ENCODE results near the gene MEX3A. TPM values are rescaled to one million over a fixed set of nuclear protein-coding genes. Genes with fewer than 3 reads are reported as not detected.

Gene MEX3A
- total and polyA plus RNA-seq, 4 donors = 0.52 to 1.3 (median 0.91) TPM

GRCh38 chr1:156048663-156049258 is 33.5 kb downstream of the MEX3A start:
- peaks cover 1 to 20% (median 10%) of the 10 kb centered on the region in 4 donors for H3K36me3 ChIP-seq (ENCODE audit: control insufficient read depth in 4 of 4, insufficient read depth in 3 of 4, low read depth in 1 of 4, low read length in 3 of 4)
- no peak overlapping the region for H3K27ac ChIP-seq (ENCODE audit: low read depth in 1 of 2, low read length in 2 of 2)
- H3K27me3 ChIP-seq (ENCODE audit: control insufficient read depth in 4 of 4, insufficient read depth in 4 of 4, low read length in 3 of 4) = no peaks in the 10 kb centered on the region
- 87% methylated on average over 3 of the region's 3 CpGs for whole genome bisulfite sequencing
- no peak for TF ChIP-seq EGR1 (IDR thresholded peaks at IDR 0.05; ENCODE audit: low read depth in 2 of 2)
- TF ChIP-seq, protein P1, sequence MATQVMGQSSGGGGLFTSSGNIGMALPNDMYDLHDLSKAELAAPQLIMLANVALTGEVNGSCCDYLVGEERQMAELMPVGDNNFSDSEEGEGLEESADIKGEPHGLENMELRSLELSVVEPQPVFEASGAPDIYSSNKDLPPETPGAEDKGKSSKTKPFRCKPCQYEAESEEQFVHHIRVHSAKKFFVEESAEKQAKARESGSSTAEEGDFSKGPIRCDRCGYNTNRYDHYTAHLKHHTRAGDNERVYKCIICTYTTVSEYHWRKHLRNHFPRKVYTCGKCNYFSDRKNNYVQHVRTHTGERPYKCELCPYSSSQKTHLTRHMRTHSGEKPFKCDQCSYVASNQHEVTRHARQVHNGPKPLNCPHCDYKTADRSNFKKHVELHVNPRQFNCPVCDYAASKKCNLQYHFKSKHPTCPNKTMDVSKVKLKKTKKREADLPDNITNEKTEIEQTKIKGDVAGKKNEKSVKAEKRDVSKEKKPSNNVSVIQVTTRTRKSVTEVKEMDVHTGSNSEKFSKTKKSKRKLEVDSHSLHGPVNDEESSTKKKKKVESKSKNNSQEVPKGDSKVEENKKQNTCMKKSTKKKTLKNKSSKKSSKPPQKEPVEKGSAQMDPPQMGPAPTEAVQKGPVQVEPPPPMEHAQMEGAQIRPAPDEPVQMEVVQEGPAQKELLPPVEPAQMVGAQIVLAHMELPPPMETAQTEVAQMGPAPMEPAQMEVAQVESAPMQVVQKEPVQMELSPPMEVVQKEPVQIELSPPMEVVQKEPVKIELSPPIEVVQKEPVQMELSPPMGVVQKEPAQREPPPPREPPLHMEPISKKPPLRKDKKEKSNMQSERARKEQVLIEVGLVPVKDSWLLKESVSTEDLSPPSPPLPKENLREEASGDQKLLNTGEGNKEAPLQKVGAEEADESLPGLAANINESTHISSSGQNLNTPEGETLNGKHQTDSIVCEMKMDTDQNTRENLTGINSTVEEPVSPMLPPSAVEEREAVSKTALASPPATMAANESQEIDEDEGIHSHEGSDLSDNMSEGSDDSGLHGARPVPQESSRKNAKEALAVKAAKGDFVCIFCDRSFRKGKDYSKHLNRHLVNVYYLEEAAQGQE (IDR thresholded peaks at IDR 0.05) = no peak
- TF ChIP-seq YY1 (IDR thresholded peaks at IDR 0.05) = no peak
- no peak for TF ChIP-seq RAD21 (IDR thresholded peaks at IDR 0.05)
- TF ChIP-seq, protein P2, sequence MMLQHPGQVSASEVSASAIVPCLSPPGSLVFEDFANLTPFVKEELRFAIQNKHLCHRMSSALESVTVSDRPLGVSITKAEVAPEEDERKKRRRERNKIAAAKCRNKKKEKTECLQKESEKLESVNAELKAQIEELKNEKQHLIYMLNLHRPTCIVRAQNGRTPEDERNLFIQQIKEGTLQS (IDR thresholded peaks at IDR 0.05) = no peak
- TF ChIP-seq FOXA2 (IDR thresholded peaks at IDR 0.05) = no peak
- TF ChIP-seq RXRA (IDR thresholded peaks at IDR 0.05) = no peak
- TF ChIP-seq HNF4G (IDR thresholded peaks at IDR 0.05) = no peak
- H3K4me3 ChIP-seq (ENCODE audit: low read depth in 1 of 3, low read length in 3 of 3) = no peak overlapping the region
- no peak overlapping the region for H3K9ac ChIP-seq (ENCODE audit: low read depth in 1 of 2, low read length in 2 of 2)
- DNase-seq (ENCODE audit: low spot score) = no peak
- peaks cover 0 to 8% (median 2%) of the 10 kb centered on the region in 4 donors for H3K4me1 ChIP-seq (ENCODE audit: control insufficient read depth in 4 of 4, insufficient read depth in 4 of 4, low read length in 3 of 4)
- no peaks in the 10 kb centered on the region for H3K9me3 ChIP-seq (ENCODE audit: control insufficient read depth in 4 of 4, low read length in 3 of 4)

DNA sequence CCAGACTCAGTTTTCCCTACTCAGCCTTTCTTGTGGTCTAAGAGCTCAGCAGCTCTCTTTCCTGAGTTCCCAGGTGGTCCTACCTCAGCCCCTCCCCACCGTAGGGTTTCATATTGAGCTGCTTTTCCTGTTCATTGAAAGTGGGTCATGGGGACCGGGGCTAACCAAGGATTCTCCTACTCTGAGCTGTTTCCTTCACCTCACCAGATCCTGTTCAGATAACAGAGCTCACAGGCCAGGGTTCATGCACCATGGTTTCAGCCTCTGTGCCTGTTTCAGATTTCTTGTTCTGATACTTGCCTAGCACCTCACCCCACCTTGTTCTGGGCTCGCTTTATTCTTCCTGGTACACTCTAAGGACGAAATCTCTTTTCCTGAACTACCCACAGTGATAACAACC is 37.2 kb downstream of the MEX3A start:
- Histone ChIP-seq H3K9ac (ENCODE audit: low read depth in 1 of 2, low read length in 2 of 2) (no peak overlapping the region), H3K27ac (ENCODE audit: low read depth in 1 of 2, low read length in 2 of 2) (no peak overlapping the region), H3K9me3 (ENCODE audit: control insufficient read depth in 4 of 4, low read length in 3 of 4) (no peaks in the 10 kb centered on the region), H3K4me1 (ENCODE audit: control insufficient read depth in 4 of 4, insufficient read depth in 4 of 4, low read length in 3 of 4) (peaks cover 0 to 3% (median 0%) of the 10 kb centered on the region in 4 donors), H3K4me3 (ENCODE audit: low read depth in 1 of 3, low read length in 3 of 3) (no peak overlapping the region), H3K36me3 (ENCODE audit: control insufficient read depth in 4 of 4, insufficient read depth in 3 of 4, low read depth in 1 of 4, low read length in 3 of 4) (peaks cover 6 to 50% (median 23%) of the 10 kb centered on the region in 4 donors), H3K27me3 (ENCODE audit: control insufficient read depth in 4 of 4, insufficient read depth in 4 of 4, low read length in 3 of 4) (no peaks in the 10 kb centered on the region)
- no peak for TF ChIP-seq RXRA (IDR thresholded peaks at IDR 0.05)
- TF ChIP-seq JUND (IDR thresholded peaks at IDR 0.05) = no peak
- no peak for TF ChIP-seq HNF4A (conservative IDR thresholded peaks at IDR 0.05)
- TF ChIP-seq FOXA1 (IDR thresholded peaks at IDR 0.05) = no peak
- TF ChIP-seq RAD21 (IDR thresholded peaks at IDR 0.05) = no peak
- TF ChIP-seq, protein P1 (IDR thresholded peaks at IDR 0.05) = no peak
- no peak for TF ChIP-seq GABPA (IDR thresholded peaks at IDR 0.05 in 1 of 2, conservative IDR thresholded peaks at IDR 0.05 in 1 of 2)
- TF ChIP-seq, protein P3, sequence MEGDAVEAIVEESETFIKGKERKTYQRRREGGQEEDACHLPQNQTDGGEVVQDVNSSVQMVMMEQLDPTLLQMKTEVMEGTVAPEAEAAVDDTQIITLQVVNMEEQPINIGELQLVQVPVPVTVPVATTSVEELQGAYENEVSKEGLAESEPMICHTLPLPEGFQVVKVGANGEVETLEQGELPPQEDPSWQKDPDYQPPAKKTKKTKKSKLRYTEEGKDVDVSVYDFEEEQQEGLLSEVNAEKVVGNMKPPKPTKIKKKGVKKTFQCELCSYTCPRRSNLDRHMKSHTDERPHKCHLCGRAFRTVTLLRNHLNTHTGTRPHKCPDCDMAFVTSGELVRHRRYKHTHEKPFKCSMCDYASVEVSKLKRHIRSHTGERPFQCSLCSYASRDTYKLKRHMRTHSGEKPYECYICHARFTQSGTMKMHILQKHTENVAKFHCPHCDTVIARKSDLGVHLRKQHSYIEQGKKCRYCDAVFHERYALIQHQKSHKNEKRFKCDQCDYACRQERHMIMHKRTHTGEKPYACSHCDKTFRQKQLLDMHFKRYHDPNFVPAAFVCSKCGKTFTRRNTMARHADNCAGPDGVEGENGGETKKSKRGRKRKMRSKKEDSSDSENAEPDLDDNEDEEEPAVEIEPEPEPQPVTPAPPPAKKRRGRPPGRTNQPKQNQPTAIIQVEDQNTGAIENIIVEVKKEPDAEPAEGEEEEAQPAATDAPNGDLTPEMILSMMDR (IDR thresholded peaks at IDR 0.05; ENCODE audit: low read depth, low read length, missing input control) = no peak
- TF ChIP-seq, protein P2 (IDR thresholded peaks at IDR 0.05) = no peak
- TF ChIP-seq HNF4G (IDR thresholded peaks at IDR 0.05) = no peak
- TF ChIP-seq, protein P4, sequence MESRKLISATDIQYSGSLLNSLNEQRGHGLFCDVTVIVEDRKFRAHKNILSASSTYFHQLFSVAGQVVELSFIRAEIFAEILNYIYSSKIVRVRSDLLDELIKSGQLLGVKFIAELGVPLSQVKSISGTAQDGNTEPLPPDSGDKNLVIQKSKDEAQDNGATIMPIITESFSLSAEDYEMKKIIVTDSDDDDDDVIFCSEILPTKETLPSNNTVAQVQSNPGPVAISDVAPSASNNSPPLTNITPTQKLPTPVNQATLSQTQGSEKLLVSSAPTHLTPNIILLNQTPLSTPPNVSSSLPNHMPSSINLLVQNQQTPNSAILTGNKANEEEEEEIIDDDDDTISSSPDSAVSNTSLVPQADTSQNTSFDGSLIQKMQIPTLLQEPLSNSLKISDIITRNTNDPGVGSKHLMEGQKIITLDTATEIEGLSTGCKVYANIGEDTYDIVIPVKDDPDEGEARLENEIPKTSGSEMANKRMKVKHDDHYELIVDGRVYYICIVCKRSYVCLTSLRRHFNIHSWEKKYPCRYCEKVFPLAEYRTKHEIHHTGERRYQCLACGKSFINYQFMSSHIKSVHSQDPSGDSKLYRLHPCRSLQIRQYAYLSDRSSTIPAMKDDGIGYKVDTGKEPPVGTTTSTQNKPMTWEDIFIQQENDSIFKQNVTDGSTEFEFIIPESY (IDR thresholded peaks at IDR 0.05) = no peak
- TF ChIP-seq SP1 (IDR thresholded peaks at IDR 0.05) = no peak
- no peak for TF ChIP-seq MAX (IDR thresholded peaks at IDR 0.05)
- TF ChIP-seq EGR1 (IDR thresholded peaks at IDR 0.05; ENCODE audit: low read depth in 2 of 2) = no peak
- no peak for TF ChIP-seq FOXA2 (IDR thresholded peaks at IDR 0.05)
- TF ChIP-seq NR2F2 (IDR thresholded peaks at IDR 0.05) = no peak
- TF ChIP-seq YY1 (IDR thresholded peaks at IDR 0.05) = no peak
- TF ChIP-seq TAF1 (conservative IDR thresholded peaks at IDR 0.05) = no peak
- DNase-seq (ENCODE audit: low spot score) = no peak
- 93% methylated on average over 4 of the region's 4 CpGs for WGBS
